Activated T-helper 1 cell treated with Interleukin-2 at 50 U/mL for 16 hours (primary cell): ENCODE measurements around the gene ABCC6.
"Not testable (repeated sequence)": the region's sequence is repeated elsewhere in the genome, so short reads cannot be mapped to it uniquely, and the experiment has no call there.

Experiments used
- DNase-seq: peaks from one replicate; pipeline ENCODE4 v3.0.0-alpha.2; 2020; ENCODE audit warnings: low read depth

The ABCC6 gene

DNA sequence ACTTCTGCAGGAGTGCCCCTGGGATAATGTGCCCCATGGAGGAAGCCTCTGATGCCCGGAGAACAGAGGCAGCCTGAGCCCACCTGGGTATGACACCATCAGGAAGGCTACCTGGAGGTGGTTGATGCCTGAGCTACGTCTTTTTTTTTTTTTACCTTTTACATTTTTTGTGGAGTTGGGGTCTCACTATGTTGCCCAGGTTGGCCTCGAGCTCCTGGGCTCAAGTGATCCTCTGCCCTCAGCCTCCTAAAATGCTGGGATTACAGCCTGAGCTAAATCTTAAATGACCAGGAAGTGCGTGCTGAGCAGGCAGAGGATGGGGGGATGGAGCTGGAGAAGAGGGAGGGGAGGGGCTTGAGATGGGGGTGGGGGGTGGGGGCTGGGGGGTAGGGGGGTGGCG, 32.7 kb downstream of the ABCC6 start:
- no peak for DNase-seq

DNA sequence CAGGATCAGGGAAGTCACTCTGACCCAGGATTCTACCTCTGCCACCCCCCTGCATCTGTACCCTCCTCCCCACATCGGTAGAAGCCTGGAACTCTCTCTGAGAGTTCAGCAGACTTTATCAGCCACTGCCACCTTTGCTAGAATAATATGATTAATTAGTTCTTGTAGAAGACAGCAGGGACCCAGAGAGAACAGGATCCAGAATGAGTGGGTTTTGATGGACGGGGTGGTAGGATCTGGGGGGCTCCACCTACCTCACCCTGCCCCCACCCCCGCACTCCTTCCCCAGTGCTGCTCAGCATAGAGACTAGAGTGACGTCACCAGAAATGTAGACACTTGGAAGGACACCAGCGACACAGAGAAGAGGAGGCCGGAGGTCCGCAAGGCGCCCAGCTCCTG, 33.5 kb downstream of the ABCC6 start:
- no peak for DNase-seq

DNA sequence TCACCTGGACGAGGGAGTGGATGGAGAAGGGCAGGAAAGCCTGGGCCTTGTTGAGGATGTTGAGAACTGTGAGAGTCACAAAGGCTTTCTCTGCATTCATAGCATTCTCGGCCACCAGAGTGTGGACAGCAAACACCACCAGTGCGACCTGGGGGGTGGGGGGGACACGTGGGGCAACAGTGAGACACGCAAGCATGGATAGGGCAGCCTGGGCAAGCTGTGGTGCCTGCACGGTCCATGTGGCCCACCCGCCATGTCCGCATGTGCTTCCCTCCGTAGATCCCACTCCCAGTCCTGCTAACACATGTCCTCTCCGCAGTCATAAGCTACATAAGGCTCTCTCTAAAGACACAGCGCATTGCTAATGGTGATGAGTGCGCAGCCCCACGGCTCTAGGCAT, 34.5 kb downstream of the ABCC6 start:
- DNase-seq: no peak

DNA sequence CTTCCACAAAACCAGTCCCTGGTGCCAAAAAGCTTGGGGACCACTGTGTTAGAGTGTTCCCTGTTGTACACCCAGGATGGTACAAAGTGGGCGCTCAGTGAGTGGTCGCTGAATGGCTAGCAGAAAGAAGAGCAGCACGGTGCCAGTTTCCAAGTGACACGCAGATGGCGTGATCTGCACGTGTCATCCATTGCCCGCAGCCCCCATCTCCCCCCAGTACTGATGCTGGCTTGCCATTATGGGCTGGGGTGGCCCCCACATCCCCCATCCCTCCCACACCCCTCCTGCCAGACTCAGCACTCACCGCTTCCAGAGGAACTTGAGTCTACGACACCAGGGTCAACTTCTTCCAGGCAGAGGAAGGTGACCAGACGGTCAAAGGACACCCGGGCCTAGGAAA, 36.5 kb downstream of the ABCC6 start:
- no peak for DNase-seq

DNA sequence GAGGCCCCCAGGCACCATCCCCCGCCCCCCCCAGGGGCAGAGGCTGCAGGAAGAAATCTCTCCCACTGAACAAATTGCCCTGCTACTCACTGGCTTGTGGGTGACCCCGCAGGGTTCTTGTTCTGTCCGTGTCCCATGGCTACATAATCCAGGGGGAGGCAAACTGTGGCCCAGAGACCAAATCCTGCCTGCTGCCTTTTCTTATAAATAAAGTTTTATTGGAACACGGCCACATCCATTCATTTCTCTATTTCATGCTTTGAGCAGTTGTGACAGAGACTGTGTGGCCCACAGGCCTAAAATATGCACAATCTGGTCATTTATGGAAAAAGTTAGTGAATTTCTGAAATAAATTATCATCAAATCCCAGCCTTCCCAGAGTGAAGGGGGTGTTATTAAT, 38.2 kb downstream of the ABCC6 start:
- no peak for DNase-seq

DNA sequence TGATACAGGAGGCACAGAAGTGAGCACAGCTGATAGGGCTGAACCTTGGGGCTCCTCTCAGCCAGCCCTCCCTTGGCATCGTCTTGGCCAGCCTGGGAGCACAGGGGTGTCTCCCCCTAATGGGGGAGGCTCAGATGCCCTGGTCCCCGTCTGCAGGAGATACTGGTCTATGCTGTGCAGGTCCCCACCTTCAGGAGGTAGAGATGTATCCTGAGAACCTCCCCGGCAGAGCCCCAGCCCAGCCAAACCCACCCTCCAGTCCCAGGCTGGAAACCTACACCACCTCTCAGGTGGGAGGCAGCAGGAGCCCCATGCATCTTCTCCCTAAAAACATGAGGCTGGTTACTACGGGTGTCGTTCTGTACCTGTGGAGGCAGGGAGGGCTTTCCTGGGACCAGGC, 38.7 kb downstream of the ABCC6 start:
- DNase-seq: no peak

DNA sequence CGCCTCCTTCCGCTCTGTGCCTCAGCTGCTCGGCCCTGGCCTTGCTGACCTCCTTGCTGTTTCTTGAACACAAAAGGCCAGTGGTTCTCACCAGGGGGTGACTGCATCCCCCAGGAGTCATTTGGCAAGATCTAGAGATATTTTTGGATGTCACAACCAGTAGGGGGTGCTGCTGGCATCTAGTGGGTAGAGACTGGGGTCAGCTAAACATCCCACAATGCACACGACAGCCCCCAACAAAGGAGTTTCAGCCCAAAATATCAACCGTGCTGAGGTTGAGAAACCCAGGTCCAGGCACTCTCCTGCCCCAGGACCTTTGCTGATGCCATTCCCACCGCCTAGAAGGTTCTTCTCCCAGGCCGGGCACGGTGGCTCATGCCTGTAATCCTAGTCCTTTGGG, 39.7 kb downstream of the ABCC6 start:
- DNase-seq: no peak

DNA sequence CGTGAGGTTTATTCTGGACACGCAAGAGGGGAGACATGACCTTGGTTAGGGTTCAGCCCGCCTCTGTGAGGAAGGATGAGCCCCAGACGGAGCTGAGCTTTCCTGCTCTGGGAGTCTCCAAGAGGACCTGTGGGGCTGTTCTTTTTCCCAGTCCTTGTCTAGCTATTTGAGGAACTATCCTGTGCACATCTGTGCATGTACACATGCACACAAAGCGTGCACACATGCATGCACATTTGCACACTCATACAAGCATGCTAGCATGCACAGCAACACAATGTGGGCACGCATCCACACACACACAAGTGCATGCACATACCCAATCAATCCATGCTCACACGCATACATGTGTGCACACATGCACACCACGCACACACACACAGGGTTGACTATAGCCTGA, 40.4 kb downstream of the ABCC6 start:
- no peak for DNase-seq

DNA sequence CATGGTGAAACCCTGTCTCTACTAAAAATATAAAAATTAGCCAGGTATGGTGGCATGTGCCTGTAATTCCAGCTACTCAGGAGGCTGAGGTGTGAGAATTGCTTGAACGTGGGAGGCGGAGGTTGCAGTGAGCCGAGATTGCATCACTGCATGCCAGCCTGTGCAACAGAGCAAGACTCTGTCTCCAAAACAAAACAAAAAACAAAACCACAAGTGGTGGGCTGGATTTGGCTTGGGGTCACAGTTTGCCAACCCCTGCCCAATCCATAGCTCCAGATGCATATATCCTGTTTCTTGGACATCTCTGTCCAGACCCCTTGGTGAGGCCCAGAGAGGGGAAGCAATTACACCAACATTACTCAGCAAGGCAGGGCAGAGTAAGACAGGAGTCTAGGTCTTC, 41.5 kb downstream of the ABCC6 start:
- not testable (repeated sequence) for DNase-seq

DNA sequence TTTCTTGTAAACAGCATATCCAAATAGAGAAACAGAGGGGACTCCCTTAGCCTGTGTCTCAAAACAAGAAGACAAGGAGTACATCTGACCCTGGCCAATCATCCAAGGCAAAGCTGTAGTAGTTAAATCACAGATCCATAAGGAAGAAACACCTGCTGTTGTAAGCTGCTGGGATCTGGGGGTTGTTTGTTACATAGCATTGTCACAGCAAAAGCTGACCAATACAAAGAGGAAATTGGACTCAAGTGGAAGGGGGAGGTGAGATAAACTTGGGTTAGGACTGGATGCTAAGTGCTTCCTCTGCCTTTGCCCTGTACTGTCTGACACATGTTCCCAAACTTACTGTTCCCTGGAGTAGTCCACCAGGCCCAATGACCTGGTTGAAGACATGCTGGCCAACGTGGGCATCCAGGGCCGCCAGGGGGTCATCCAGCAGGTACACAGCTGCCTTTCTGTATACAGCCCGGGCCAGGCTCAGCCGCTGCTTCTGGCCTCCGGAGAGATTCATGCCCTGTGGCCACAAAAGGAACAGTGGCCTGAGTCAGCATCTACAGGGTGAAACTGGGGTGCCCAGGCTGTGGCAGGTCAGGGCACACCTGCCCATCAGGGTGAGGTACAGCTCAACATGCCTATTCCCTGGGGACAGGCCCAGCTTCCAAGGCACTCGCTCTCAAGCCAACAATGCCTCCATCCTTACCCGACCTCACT, 44.7 kb downstream of the ABCC6 start:
- no peak for DNase-seq

DNA sequence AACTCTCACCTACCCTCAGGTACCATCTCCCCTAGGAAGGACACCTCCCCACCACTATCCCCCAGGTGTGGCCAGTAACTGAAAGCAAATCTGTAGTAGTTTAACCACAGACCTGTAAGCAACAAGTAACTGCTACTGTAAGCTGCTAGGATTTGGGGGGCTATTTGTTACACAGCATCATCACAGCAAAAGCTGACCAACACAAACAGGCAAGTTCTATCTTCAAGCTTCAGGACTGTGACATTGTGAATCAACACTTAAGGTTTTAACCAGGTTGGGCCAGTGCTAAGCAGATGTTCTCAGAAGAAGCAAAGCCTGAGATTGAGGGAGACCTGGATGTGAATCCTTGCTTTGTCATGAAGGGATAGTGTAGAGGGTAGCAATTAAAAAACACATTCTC, 47.0 kb downstream of the ABCC6 start:
- no peak for DNase-seq

DNA sequence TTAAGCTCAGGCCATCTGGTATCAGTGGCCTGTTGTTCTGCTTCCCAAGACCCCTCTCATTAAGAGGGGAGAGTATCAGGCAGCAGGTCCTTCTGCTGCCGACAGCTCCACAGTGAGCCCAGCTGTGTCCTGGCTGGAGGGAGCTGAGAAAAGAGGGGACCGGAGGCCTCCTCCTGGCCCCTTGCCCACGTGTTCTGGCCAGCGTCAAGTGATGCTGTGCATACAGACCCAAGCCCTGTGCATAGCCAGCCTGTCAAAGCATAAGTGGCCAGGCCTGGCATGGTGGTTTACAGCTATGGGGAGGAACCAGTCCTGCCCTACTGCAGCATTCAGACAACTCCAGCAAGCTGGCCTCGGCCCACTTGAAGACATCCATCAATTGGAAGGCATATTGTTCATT, 48.0 kb downstream of the ABCC6 start:
- DNase-seq: no peak

DNA sequence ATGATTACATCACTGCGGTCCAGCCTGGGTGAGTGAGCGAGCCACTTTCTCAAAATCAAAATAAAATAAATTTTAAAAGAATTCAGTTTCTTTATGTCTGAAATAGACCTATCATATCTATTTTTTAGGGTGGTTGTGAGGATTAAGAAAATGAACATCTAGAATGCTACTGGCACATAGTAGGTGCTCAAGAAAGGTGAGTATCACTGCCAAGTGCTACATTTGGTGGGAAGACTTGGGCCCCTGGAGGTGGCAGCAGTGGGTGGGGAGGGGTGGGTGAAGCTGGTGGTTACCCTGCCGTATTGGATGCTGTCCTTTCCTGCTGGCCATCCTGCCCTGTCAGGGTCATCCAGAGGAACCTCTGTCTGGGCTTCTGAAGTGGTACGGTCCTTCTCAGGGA, 50.3 kb downstream of the ABCC6 start:
- DNase-seq: no peak

DNA sequence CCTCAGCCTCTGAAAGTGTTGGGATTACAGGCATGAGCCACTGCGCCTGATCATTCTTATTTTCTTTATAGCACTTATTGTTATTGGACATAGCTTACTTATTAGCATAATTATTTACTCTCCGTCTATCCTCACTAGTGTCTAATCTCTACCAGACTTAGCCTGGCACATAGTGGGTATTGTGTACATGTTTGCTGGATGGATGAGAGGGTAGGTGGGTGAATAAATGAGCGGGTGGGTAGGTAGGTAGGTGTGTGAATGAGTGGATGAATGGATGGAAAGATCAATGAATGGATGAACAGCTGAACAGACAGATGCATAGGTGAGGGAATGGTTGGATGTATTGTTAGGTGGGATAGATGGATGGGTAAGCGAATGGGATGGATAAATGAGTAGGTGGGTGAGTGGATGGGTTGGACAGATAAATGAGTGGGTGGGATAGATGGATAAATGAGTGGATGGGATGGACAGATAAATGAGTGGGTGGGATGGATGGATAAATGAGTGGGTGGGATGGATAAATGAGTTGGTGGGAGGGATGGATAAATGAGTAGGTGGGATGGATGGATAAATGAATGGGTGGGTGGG, 51.9 kb downstream of the ABCC6 start:
- no peak for DNase-seq

DNA sequence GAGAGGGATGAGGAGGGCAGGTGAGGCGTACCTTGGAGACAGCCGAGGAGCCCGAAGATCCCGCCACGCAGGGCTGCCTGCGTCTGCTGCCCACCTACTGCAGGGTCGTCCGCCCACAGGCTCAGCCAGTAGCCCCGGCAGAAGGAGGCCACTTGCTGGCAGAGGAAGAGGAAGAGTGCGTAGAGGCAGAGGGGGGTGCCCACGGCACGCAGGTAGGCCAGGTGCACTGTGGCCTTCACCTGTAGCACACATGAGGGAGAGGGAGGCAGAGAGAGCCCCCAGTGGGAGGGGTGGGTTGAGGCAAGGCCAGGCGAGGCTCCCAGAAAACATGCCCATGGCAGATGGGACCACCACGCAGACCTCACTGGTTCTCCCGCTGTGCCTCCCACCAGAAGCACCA, 53.7 kb downstream of the ABCC6 start:
- no peak for DNase-seq

DNA sequence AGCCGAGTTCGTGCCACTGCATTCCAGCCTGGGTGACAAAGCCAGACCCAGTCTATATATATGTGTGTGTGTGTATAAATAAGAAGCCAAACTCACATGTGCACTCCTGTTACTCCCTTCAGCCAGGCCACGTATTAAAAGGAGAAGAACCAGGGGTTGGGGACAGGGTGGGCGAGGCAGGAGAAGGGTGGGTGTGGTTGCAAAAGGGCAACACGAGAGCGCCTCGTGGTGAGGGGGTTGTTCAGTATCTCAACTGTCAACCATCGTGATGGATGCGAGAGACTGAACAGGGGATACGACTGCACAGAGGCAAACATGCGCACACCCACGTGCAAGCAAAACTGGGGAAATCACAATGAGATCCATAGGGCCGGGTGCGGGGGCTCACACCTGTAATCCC, 54.9 kb downstream of the ABCC6 start:
- DNase-seq: no peak

DNA sequence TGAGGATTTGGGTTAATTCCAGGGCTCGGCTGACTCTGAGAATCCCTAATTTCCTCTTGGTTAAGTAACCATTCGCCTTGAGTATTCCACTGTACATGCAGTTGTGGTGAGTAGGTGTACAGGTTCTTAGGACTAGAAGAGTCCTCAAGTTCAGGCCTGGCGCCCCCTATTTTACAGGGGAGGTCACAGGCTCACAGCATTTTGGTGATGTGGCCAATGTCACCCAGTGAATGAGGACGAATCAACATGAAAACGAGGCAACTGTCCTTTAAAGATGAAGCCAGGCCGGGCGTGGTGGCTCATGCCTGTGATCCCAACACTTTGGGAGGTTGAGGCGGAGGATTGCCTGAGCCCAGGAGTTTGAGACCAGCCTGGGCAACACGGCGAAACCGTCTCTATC, 55.4 kb downstream of the ABCC6 start:
- DNase-seq: no peak

DNA sequence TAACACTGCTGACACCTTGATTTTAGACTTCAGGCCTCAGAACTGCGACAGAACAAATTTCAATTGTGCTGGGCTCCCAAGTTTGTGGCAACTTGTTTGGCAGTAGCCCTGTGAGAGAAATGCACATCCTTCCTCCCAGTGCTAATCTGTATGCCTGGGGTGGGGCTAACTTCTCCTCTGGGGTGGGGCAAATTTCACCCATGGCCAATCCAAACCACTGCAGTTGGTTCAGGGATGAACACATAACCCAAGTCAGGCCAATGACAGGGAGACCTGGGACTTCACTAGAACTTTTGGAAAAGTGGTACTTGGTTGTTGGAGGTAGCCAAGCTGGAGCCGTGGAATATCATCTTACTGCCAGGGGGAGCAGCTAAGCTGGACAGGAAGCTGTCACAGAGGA, 56.3 kb downstream of the ABCC6 start:
- DNase-seq: no peak

DNA sequence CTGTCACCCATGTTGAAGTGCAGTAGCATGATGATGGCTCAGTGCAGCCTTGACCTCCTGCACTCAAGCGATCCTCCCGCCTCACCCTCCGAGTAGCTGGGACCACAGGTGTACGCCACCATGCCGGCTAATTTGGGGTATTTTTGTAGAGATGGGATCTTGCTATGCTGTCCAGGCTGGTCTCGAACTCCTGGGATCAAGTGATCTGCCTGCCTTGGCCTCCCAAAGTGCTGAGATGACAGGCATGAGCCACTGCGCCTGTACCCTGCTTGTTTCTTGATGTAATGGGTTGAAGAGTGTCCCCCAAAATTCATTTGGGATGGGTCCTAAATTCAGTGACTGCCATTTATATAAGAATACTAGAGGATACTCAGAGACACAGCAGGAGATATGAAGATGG, 57.2 kb downstream of the ABCC6 start:
- DNase-seq: no peak

DNA sequence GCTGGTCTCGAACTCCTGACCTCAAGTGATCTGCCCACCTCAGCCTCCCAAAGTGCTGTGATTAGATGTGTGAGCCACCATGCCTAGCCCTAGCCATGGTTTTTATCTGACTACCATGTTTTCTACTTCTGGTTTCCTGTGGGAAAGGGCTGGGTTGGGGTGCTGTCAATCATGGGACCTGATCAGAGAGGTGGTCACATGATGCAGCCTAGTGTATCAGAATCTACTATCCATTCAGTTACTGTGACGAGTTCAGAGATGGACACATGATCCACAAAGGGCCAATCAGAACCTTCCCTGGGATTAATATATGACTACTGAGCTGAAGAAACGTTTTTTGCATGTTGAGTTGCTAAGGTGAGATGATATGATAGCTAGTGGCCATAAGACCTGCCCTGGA, 59.1 kb downstream of the ABCC6 start:
- no peak for DNase-seq

DNA sequence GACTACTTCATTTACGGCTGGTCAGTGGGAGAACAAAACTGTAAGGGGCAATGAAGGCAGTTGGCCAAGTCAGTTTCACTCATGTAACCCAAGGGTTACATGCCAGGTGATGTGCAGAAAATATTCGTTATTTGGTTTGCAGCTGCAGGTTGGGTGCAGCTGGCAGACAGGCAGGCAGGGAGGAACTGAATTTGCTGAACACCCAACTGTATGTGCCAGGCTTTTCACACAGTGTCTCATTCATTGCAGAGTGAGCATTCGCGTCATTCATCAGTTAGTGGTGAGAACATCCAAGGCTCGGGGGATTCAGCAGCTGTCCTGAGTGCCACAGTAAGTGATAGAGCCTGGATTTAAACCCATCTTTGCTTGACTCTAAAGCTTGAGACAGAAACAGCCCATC, 59.7 kb downstream of the ABCC6 start:
- DNase-seq: no peak

DNA sequence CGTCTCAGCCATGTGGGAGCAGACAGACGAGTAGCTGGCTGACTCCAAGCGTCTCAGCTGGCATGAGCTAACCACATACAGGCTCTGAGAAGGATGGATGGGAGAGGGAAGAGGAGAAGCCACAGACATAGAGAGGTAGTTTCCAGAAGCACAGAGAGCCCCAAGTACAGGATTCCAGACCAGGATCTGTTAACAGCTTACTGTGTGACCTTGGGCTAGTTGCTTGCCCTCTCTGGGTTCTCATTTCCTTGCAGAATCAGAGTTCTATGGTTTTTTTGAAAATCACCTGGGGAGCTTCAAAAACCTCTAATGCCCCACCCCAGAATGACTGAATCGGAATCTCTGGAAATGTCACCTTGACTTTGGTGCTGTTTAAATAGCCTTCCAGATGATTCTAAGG, 60.2 kb downstream of the ABCC6 start:
- DNase-seq: no peak

DNA sequence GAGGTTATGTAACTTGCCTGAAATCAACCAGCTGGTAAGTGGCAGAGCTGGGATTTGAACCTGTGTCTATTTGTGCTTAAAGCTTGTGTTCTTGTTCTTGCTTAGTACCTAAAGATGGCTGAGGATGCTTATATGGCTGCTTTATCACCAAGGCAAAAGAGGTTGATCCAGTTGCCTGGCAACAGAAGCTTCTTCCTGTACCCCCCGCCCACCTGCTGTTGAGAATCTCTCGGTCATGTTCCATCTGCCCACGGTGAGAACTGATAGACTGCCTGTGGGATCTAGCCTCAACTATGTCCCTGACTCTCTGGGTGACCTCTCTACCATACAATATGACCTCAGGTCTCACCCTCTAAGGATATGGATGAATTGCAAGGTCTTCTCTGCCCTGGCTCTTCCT, 60.7 kb downstream of the ABCC6 start:
- no peak for DNase-seq

DNA sequence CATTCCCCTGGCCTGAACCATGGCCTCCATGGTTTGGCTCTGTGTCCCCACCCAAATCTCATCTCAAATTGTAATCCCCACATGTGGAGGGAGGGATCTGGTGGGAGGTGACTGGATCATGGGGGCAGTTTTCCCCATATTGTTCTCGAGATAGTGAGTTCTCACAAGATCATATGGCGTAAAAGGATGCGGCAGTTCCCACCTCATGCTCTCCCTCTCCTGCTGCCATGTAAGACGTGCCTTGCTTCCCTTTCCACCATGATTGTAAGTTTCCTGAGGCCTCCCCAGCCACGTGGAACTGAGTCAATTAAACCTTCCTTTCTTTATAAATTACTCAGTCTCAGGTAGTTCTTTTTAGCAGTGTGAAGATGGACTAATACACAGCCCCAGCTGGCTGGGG, 61.5 kb downstream of the ABCC6 start:
- DNase-seq: not testable (repeated sequence)
